ENCODE results near the gene MEST.
"Not testable (repeated sequence)": the region's sequence is repeated elsewhere in the genome, so short reads cannot be mapped to it uniquely, and the experiment has no call there.

MEST gene

GRCh38 chr7:130485734-130486113, 6.2 kb upstream of the MEST start:
- DNase-seq (ENCODE audit: low read depth in 2 of 2) = no peak

- peak; percentile 19 to 43 for DNase-seq (ENCODE audit: low read depth in 2 of 2)
Observed at GRCh38 chr7:130486114-130486953, 5.6 kb upstream of the MEST start.

- DNase-seq (ENCODE audit: low read depth in 2 of 2) = no peak
Observed at GRCh38 chr7:130486954-130487436, 4.9 kb upstream of the MEST start.

- DNase-seq (ENCODE audit: low read depth in 2 of 2) = no peak
Observed at GRCh38 chr7:130488392-130489139, 3.3 kb upstream of the MEST start.

GRCh38 chr7:130489140-130489983, 2.5 kb upstream of the MEST start:
- DNase-seq (ENCODE audit: low read depth in 2 of 2) = no peak

- no peak for DNase-seq (ENCODE audit: low read depth in 2 of 2)
Observed at GRCh38 chr7:130490311-130490791, 1.5 kb upstream of the MEST start.

GRCh38 chr7:130490888-130491804, 739 bp upstream of the MEST start:
- no peak for DNase-seq (ENCODE audit: low read depth in 2 of 2)

- DNase-seq (ENCODE audit: low read depth in 2 of 2) = no peak
Observed at GRCh38 chr7:130492523-130493274, 814 bp downstream of the MEST start.

GRCh38 chr7:130493275-130493873, 1.5 kb downstream of the MEST start:
- no peak for DNase-seq (ENCODE audit: low read depth in 2 of 2)

- DNase-seq (ENCODE audit: low read depth in 2 of 2) = no peak
Observed at GRCh38 chr7:130494431-130494858, 2.6 kb downstream of the MEST start.

- DNase-seq (ENCODE audit: low read depth in 2 of 2) = no peak
Observed at GRCh38 chr7:130500463-130500862, 8.6 kb downstream of the MEST start.

- no peak for DNase-seq (ENCODE audit: low read depth in 2 of 2)
Observed at GRCh38 chr7:130500910-130501309, 9.0 kb downstream of the MEST start.

GRCh38 chr7:130505753-130506152, 13.9 kb downstream of the MEST start:
- no peak for DNase-seq (ENCODE audit: low read depth in 2 of 2)

- DNase-seq (ENCODE audit: low read depth in 2 of 2) = no peak
Observed at GRCh38 chr7:130506358-130506757, 14.5 kb downstream of the MEST start.

- not testable (repeated sequence) for DNase-seq (ENCODE audit: low read depth in 2 of 2)
Observed at GRCh38 chr7:130512038-130512437, 20.2 kb downstream of the MEST start.

GRCh38 chr7:130513447-130513846, 21.6 kb downstream of the MEST start:
- DNase-seq (ENCODE audit: low read depth in 2 of 2) = no peak

GRCh38 chr7:130515315-130516040, 23.6 kb downstream of the MEST start:
- DNase-seq (ENCODE audit: low read depth in 2 of 2) = no peak

GRCh38 chr7:130521258-130521951, 29.5 kb downstream of the MEST start:
- DNase-seq (ENCODE audit: low read depth in 2 of 2) = no peak

All from stimulated activated CD4-positive, alpha-beta T cell treated with anti-CD3 and anti-CD28 coated beads, Interleukin-12 subunit alpha, Interleukin-12 subunit beta, amount 100 ng/mL, for 24 hours (primary cell).